SK-MEL-5 (cell line): ENCODE data around the gene NMUR1. TPM values are rescaled to one million over a fixed set of nuclear protein-coding genes. Genes with fewer than 3 reads are reported as not detected.

Experiments used
- small RNA-seq, 2 experiments: library from RNA; depleted of rRNA; stranded (forward); fragments of <200 nt; gene quantifications; one replicate each; pipeline ENCODE3, GENCODE V24; 2014
- total RNA-seq: library from RNA; depleted of rRNA; stranded (reverse); fragments of >200 nt; shearing (Covaris generic); gene quantifications from 2 replicates; pipeline ENCODE4 v1.2.3, GENCODE V29; 2014; rRNA removed

The NMUR1 gene
- total RNA-seq, 1 experiment from 2014 or later, result 0.18 TPM

Small RNA genes within 50 kb of the gene (small RNA-seq; reads per million reads assigned to genes)
- 0.08 to 0.96 reads per million in 2 experiments for gene RNU2-22P

Other genes starting within 250 kb of the NMUR1 start
- 20.2 and 21.5 TPM in 2 replicates for gene B3GNT7, start 134.7 kb downstream of the NMUR1 start, total RNA-seq
- gene NCL, start 66.0 kb downstream of the NMUR1 start, total RNA-seq, result 208 and 282 TPM in 2 replicates
- not detected in 2 replicates for gene TEX44, start 62.4 kb upstream of the NMUR1 start, total RNA-seq
- 885 and 950 TPM in 2 replicates for gene PTMA, start 178.1 kb upstream of the NMUR1 start, total RNA-seq